Breast epithelium (tissue), 3 donors: ENCODE data around the gene NAP1L4.

Experiments
- CTCF ChIP-seq, 3 donors: fragments of 450-650 bp; IDR thresholded peaks; one replicate each; pipeline ENCODE4 v1.5.1; 2016 to 2017; ENCODE audit warnings: antibody characterized with exemption in 3 of 3, mild to moderate bottlenecking in 3 of 3, moderate library complexity in 3 of 3
- POLR2A ChIP-seq: fragments of 450-650 bp; IDR thresholded peaks from one replicate; pipeline ENCODE4 v1.6.1; 2016; ENCODE audit warnings: antibody characterized with exemption, mild to moderate bottlenecking, moderate library complexity
- POLR2AphosphoS5 ChIP-seq, 3 donors: sonication (generic); formaldehyde crosslinking; IDR thresholded peaks; one replicate each; pipeline ENCODE4 v1.6.1; 2017; ENCODE audit warnings: antibody characterized with exemption in 3 of 3

GRCh38 chr11:3003396-3004231 is 11.5 kb upstream of the NAP1L4 start:
- no peak for TF ChIP-seq CTCF (IDR thresholded peaks at IDR 0.05)
- TF ChIP-seq POLR2AphosphoS5 (IDR thresholded peaks at IDR 0.05): no peak
- no peak for TF ChIP-seq POLR2A
